Trophoblast cell (in vitro differentiated cells and primary cell): ENCODE results near the gene LPA.

ENCODE experiments used
- DNase-seq, 2 donors: peaks; one replicate each; pipeline ENCODE4 v3.0.0-alpha.2; 2016
- H2AFZ ChIP-seq: 2 replicates; pipeline ENCODE4 v1.6.1; 2013; ENCODE audit warnings: low read length, moderate library complexity, mild to moderate bottlenecking; ENCODE audit not compliant: insufficient read depth, poor library complexity
- H2AK5ac ChIP-seq: 2 replicates; pipeline ENCODE4 v1.6.1; 2013; ENCODE audit warnings: mild to moderate bottlenecking, low read length
- H2BK120ac ChIP-seq: 2 replicates; pipeline ENCODE4 v1.6.1; 2013; ENCODE audit warnings: low read length, mild to moderate bottlenecking, moderate library complexity; ENCODE audit not compliant: insufficient read depth, poor library complexity
- H2BK12ac ChIP-seq: 2 replicates; pipeline ENCODE4 v1.6.1; 2013; ENCODE audit warnings: mild to moderate bottlenecking, low read length, moderate library complexity
- H2BK5ac ChIP-seq: 2 replicates; pipeline ENCODE4 v1.6.1; 2013; ENCODE audit warnings: low read length, low read depth, moderate library complexity, mild to moderate bottlenecking; ENCODE audit not compliant: poor library complexity
- H3K14ac ChIP-seq: 2 replicates; pipeline ENCODE4 v1.6.1; 2013; ENCODE audit warnings: mild to moderate bottlenecking, low read length
- H3K18ac ChIP-seq: 2 replicates; pipeline ENCODE4 v1.6.1; 2013; ENCODE audit warnings: mild to moderate bottlenecking, low read length
- H3K23ac ChIP-seq: 2 replicates; pipeline ENCODE4 v1.6.1; 2013; ENCODE audit warnings: low read length
- H3K27ac ChIP-seq: 2 replicates; pipeline ENCODE4 v1.5.1; 2013; ENCODE audit warnings: low read depth, mild to moderate bottlenecking, inconsistent platforms, low read length, moderate library complexity
- H3K27me3 ChIP-seq: 2 replicates; pipeline ENCODE4 v1.6.1; 2013; ENCODE audit warnings: inconsistent platforms, mild to moderate bottlenecking, low read length, moderate library complexity; ENCODE audit not compliant: insufficient read depth
- H3K36me3 ChIP-seq, 2 experiments: 1 replicate in 1 of 2; 2 replicates in 1 of 2; pipeline ENCODE4 v1.6.1; 2013; ENCODE audit warnings: low read length in 2 of 2, mild to moderate bottlenecking in 2 of 2, moderate library complexity in 1 of 2; ENCODE audit not compliant: insufficient read depth in 2 of 2, control insufficient read depth in 1 of 2
- H3K4ac ChIP-seq: 2 replicates; pipeline ENCODE4 v1.6.1; 2013; ENCODE audit warnings: low read depth, mild to moderate bottlenecking, low read length, moderate library complexity
- H3K4me1 ChIP-seq, 2 experiments: 1 replicate in 1 of 2; 2 replicates in 1 of 2; pipeline ENCODE4 v1.6.1; 2013; ENCODE audit warnings: low read length in 2 of 2, mild to moderate bottlenecking in 2 of 2, moderate library complexity in 1 of 2; ENCODE audit not compliant: insufficient read depth in 2 of 2, control insufficient read depth in 1 of 2
- H3K4me2 ChIP-seq: 2 replicates; pipeline ENCODE4 v1.6.1; 2013; ENCODE audit warnings: inconsistent platforms, mild to moderate bottlenecking, low read length, moderate library complexity
- H3K4me3 ChIP-seq: 2 replicates; pipeline ENCODE4 v1.5.1; 2013; ENCODE audit warnings: mild to moderate bottlenecking, low read depth, low read length, inconsistent platforms
- H3K79me1 ChIP-seq: one replicate; pipeline ENCODE4 v1.6.1; 2013; ENCODE audit warnings: low read length
- H3K79me2 ChIP-seq: 2 replicates; pipeline ENCODE4 v1.6.1; 2013; ENCODE audit warnings: low read length, mild to moderate bottlenecking; ENCODE audit not compliant: control insufficient read depth, insufficient read depth, poor library complexity
- H3K9ac ChIP-seq: 2 replicates; pipeline ENCODE4 v1.6.1; 2013; ENCODE audit warnings: mild to moderate bottlenecking, low read length
- H3K9me3 ChIP-seq: 2 replicates; pipeline ENCODE4 v1.6.1; 2013; ENCODE audit warnings: low read depth, mild to moderate bottlenecking, control low read depth, inconsistent platforms, low read length; ENCODE audit not compliant: insufficient read depth
- H4K12ac ChIP-seq: 2 replicates; pipeline ENCODE4 v1.6.1; 2013; ENCODE audit warnings: low read depth, mild to moderate bottlenecking, low read length, moderate library complexity
- H4K8ac ChIP-seq: 2 replicates; pipeline ENCODE4 v1.6.1; 2013; ENCODE audit warnings: low read depth, mild to moderate bottlenecking, low read length, moderate library complexity
- H4K91ac ChIP-seq: one replicate; pipeline ENCODE4 v1.6.1; 2013; ENCODE audit warnings: low read depth, mild to moderate bottlenecking, low read length, moderate library complexity
- WGBS: extraction: QIAGEN DNeasy Blood & Tissue Kit; methylation state at CpG from one replicate; pipeline ENCODE4 v1.1.7; 2013; ENCODE audit warnings: missing lambda C conversion rate; ENCODE audit not compliant: insufficient read length, insufficient coverage; ENCODE audit errors: extremely low coverage; 5-methylcytosine and 5-hydroxymethylcytosine counted together

The LPA gene

DNA sequence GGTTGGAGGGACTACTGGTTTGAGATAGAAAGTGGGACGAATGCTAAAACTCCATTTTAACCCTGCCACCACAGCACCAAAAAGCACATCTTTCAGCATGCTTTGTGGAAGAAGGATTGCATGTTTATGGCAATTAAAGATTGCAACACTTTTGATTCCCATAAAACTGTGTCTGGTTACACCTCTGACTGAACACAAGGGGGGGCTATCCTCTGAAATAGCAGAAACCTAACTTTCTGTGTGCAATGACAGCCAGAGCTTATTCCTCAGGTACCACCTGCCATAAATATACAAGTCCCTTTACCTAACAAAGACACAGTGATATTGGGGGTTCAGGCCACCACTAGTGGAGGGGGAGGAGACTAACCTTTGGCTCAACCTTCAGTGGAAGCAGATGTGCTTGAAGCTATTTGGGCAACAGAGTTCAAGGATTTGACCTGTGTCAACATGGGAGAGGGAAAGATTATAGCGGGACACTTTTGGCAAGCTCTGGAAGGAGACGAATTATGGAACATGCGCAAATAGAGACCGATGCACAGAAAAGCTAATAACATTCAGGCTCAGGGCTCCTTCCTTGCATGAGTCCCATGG, 28.4 kb upstream of the LPA start:
- H3K4me2 ChIP-seq, result no peak overlapping the region
- no peak overlapping the region for H4K8ac ChIP-seq
- no peak overlapping the region for H2BK5ac ChIP-seq
- H3K36me3 ChIP-seq, result no peaks in the 10 kb centered on the region
- no peak overlapping the region for H4K91ac ChIP-seq
- H3K9ac ChIP-seq, result no peak overlapping the region
- no peak overlapping the region for H3K18ac ChIP-seq
- H3K9me3 ChIP-seq, result no peaks in the 10 kb centered on the region
- no peak overlapping the region for H2BK12ac ChIP-seq
- H3K4ac ChIP-seq, result no peak overlapping the region
- no peak overlapping the region for H3K27ac ChIP-seq
- no peak overlapping the region for H3K4me3 ChIP-seq
- no peaks in the 10 kb centered on the region for H3K79me1 ChIP-seq
- H4K12ac ChIP-seq, result no peak overlapping the region
- no peak overlapping the region for H2AFZ ChIP-seq
- H3K4me1 ChIP-seq, result no peaks in the 10 kb centered on the region
- WGBS, result no CpG with 5 or more reads among the region's 5 CpGs
- no peak overlapping the region for H2BK120ac ChIP-seq
- H3K23ac ChIP-seq, result no peak overlapping the region
- no peaks in the 10 kb centered on the region for H3K79me2 ChIP-seq
- H3K14ac ChIP-seq, result no peak overlapping the region
- H2AK5ac ChIP-seq, result no peak overlapping the region
- H3K27me3 ChIP-seq, result no peaks in the 10 kb centered on the region
- DNase-seq, result no peak

DNA sequence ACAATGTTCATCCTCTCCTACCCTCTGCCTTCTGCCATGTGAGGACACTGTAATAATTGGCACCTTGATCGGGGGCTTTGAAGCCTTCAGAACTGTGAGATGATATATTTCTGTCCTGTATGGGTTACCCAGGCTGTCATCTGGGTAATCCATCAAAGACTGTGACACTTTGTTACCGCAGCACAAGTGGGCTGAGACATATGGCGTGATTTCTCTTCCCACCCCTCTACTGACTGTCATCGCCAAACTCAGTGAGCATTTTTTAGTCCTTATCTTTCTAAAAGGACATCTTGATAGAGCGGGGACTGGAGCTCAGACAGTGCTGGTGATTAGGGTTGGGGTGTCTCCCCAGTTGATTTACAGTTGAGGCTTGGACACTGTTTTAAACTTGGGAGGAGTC, 27.5 kb upstream of the LPA start:
- Histone ChIP-seq H3K27ac (no peak overlapping the region), H3K36me3 (no peaks in the 10 kb centered on the region), H4K12ac (no peak overlapping the region), H3K4me3 (no peak overlapping the region), H3K9me3 (no peaks in the 10 kb centered on the region), H3K9ac (no peak overlapping the region), H2BK12ac (no peak overlapping the region), H4K8ac (no peak overlapping the region), H2AFZ (no peak overlapping the region), H3K4me2 (no peak overlapping the region), H3K4me1 (no peaks in the 10 kb centered on the region), H3K23ac (no peak overlapping the region), H2BK120ac (no peak overlapping the region), H3K14ac (no peak overlapping the region), H3K18ac (no peak overlapping the region), H2BK5ac (no peak overlapping the region), H4K91ac (no peak overlapping the region), H3K27me3 (no peaks in the 10 kb centered on the region), H3K4ac (no peak overlapping the region), H3K79me2 (no peaks in the 10 kb centered on the region), H2AK5ac (no peak overlapping the region), H3K79me1 (no peaks in the 10 kb centered on the region)
- no peak for DNase-seq
- WGBS, result no CpG with 5 or more reads among the region's 5 CpGs

DNA sequence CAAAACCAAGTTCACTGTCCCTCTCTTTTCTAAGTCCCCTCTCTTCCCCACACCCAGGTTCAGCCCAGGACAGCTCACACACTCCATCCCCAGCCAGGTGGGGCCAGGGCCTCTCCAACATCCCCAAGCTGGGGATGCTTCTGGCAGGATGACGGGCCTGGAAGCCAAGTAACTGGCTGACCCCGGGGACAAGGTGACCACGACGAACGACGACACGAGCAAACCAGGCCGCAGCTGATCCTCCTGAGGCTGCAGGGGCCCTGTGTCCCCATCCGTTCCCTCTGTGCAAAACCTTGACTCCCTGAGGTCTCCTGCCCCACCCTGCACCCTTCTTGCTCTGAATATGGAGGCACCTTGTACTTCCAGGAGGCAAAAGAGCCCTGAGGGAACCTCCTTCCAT, 26.4 kb upstream of the LPA start:
- H2AK5ac ChIP-seq, result no peak overlapping the region
- no peak overlapping the region for H3K4ac ChIP-seq
- H3K14ac ChIP-seq, result no peak overlapping the region
- peaks cover 1% of the 10 kb centered on the region for H3K9me3 ChIP-seq
- no peak overlapping the region for H4K91ac ChIP-seq
- no peak overlapping the region for H3K4me2 ChIP-seq
- H4K8ac ChIP-seq, result no peak overlapping the region
- H3K4me3 ChIP-seq, result no peak overlapping the region
- H3K79me2 ChIP-seq, result no peaks in the 10 kb centered on the region
- no peaks in the 10 kb centered on the region for H3K79me1 ChIP-seq
- no peak for DNase-seq
- H3K27ac ChIP-seq, result no peak overlapping the region
- no peak overlapping the region for H3K9ac ChIP-seq
- no peaks in the 10 kb centered on the region for H3K27me3 ChIP-seq
- H4K12ac ChIP-seq, result no peak overlapping the region
- no CpG with 5 or more reads among the region's 9 CpGs for WGBS
- H2AFZ ChIP-seq, result no peak overlapping the region
- no peak overlapping the region for H2BK12ac ChIP-seq
- no peak overlapping the region for H3K23ac ChIP-seq
- H2BK5ac ChIP-seq, result no peak overlapping the region
- no peaks in the 10 kb centered on the region for H3K36me3 ChIP-seq
- H3K18ac ChIP-seq, result no peak overlapping the region
- H3K4me1 ChIP-seq, result no peaks in the 10 kb centered on the region
- no peak overlapping the region for H2BK120ac ChIP-seq

DNA sequence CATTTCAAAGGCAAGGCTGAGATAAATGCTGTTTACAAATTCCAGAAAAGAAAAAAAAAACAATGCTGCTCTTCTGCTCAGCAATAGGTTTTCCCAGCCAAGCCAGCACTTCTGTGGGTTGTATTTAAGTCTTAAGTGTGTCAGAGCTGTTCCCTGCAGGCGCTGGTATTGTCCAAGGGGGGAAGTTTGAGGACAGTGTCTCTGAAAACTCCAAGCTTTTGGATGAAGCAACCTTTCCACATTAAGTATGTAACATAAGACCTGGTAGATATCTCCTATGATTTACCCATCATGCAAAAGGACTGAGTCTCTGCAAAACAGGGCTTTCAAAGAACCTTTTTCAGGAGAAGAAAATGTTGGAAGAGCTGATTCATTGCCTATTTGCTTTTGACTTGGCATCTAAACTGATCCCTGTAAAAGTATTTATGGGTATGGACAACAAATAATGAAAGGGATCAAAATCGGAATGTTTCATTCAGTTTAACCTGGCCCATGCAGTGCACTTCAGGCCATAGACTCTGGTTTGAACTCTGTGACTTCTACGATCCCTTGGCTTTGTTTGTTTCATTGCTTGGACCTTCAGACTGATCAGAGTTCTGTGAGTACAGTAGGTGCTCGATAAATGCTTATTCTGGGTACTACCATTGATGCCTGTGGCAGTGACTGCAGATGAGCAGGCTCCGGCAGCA, 21.8 kb upstream of the LPA start:
- WGBS, result no CpG with 5 or more reads among the region's 5 CpGs
- H3K27me3 ChIP-seq, result no peaks in the 10 kb centered on the region
- H3K27ac ChIP-seq, result no peak overlapping the region
- H3K18ac ChIP-seq, result no peak overlapping the region
- H3K4me1 ChIP-seq, result no peaks in the 10 kb centered on the region
- no peak overlapping the region for H4K91ac ChIP-seq
- no peak overlapping the region for H3K4ac ChIP-seq
- DNase-seq, result no peak
- no peak overlapping the region for H3K9ac ChIP-seq
- H3K4me2 ChIP-seq, result no peak overlapping the region
- H3K79me1 ChIP-seq, result no peaks in the 10 kb centered on the region
- H4K8ac ChIP-seq, result no peak overlapping the region
- no peak overlapping the region for H3K14ac ChIP-seq
- H3K4me3 ChIP-seq, result no peak overlapping the region
- H2BK12ac ChIP-seq, result no peak overlapping the region
- no peak overlapping the region for H3K23ac ChIP-seq
- no peaks in the 10 kb centered on the region for H3K36me3 ChIP-seq
- H3K79me2 ChIP-seq, result no peaks in the 10 kb centered on the region
- peaks cover 1% of the 10 kb centered on the region for H3K9me3 ChIP-seq
- no peak overlapping the region for H2BK120ac ChIP-seq
- H2BK5ac ChIP-seq, result no peak overlapping the region
- no peak overlapping the region for H2AK5ac ChIP-seq
- H2AFZ ChIP-seq, result no peak overlapping the region
- H4K12ac ChIP-seq, result no peak overlapping the region
